H1 (cell line): ENCODE data around the gene CAMK2A. TPM values are rescaled to one million over a fixed set of nuclear protein-coding genes. Genes with fewer than 3 reads are reported as not detected.

ENCODE experiments used
- KDM1A ChIP-seq: fragments of 200-600, 300-600 bp; sonication (generic); IDR thresholded peaks from 2 replicates; pipeline ENCODE4 v1.7.1; 2016; ENCODE audit warnings: mild to moderate bottlenecking, low read length, borderline replicate concordance
- PHF8 ChIP-seq: fragments of 200-600 bp; sonication (generic); conservative IDR thresholded peaks from 2 replicates; pipeline ENCODE4 v1.7.1; 2012; ENCODE audit warnings: low read depth, mild to moderate bottlenecking, inconsistent platforms, low read length, moderate library complexity
- TCF12 ChIP-seq: IDR thresholded peaks from 2 replicates; pipeline ENCODE4 v1.6.1; 2011; ENCODE audit warnings: low read depth, mild to moderate bottlenecking, low read length
- polyA plus RNA-seq, 7 experiments: library from polyadenylated mRNA; depleted of rRNA in 3 of 7; stranded (reverse) in 5 of 7; unstranded in 2 of 7; fragments of >200 nt in 5 of 7; fragments of 200-250 nt in 2 of 7; gene quantifications; 1 replicate in 5 of 7; 2 replicates in 1 of 7; 4 replicates in 1 of 7; pipeline versions ENCODE4 v1.2.1 to v1.2.3, GENCODE V29; 2011 to 2013; ENCODE audit warnings: missing spikeins in 2 of 7, mixed read lengths in 2 of 7
- total RNA-seq: library from RNA; stranded (reverse); fragmentation: NEBNext Ultra II Directional; extraction: Animal tissue kit (Norgen Biotek cat#: 25700); gene quantifications from 2 replicates; pipeline ENCODE4 v1.2.1, GENCODE V29; 2021

CAMK2A gene
- total and polyA plus RNA-seq, 2 of the 8 experiments (the other 6 are each of a cell fraction or from before 2014, with no cell fraction given), result 0.20 to 0.28 TPM

GRCh38 chr5:150299571-150300327 lies 10.2 kb upstream of the CAMK2A start (continued):
- no peak for TF ChIP-seq PHF8
- no peak for TF ChIP-seq KDM1A
- no peak for TF ChIP-seq TCF12
